NT2/D1 (cell line): ENCODE data around the gene MINAR1.

Experiments
- SUZ12 ChIP-seq: IDR thresholded peaks from 2 replicates; pipeline ENCODE4 v1.6.1; 2011; ENCODE audit not compliant: insufficient read length, insufficient read depth; ENCODE audit errors: extremely low read depth
- YY1 ChIP-seq: IDR thresholded peaks from 2 replicates; pipeline ENCODE4 v1.6.1; 2011; ENCODE audit not compliant: insufficient read length, insufficient read depth
- ZNF274 ChIP-seq: IDR thresholded peaks from 2 replicates; pipeline ENCODE4 v1.6.1; 2011; ENCODE audit warnings: mild to moderate bottlenecking, low read depth, low read length

GRCh38 chr15:79418693-79419279 is 13.3 kb upstream of the MINAR1 start:
- TF ChIP-seq YY1 (no peak), ZNF274 (no peak), SUZ12 (no peak)
